Body of pancreas (tissue), 4 donors: ENCODE measurements around the gene PSMG1.

ENCODE experiments used
- POLR2A ChIP-seq, 3 donors: fragments of 450-650 bp; IDR thresholded peaks; one replicate each; pipeline ENCODE4 v1.6.1; 2016; ENCODE audit warnings: antibody characterized with exemption in 3 of 3, mild to moderate bottlenecking in 2 of 3
- TF ChIP-seq, protein P1 (sequence below), 7 experiments: fragments of 450-650 bp in 4 of 7; fragments of 200-600 bp in 3 of 7; sonication (generic) in 3 of 7; IDR thresholded peaks; one replicate each; pipeline ENCODE4 v1.5.1; 2016 to 2019; ENCODE audit warnings: antibody characterized with exemption in 7 of 7

DNA sequence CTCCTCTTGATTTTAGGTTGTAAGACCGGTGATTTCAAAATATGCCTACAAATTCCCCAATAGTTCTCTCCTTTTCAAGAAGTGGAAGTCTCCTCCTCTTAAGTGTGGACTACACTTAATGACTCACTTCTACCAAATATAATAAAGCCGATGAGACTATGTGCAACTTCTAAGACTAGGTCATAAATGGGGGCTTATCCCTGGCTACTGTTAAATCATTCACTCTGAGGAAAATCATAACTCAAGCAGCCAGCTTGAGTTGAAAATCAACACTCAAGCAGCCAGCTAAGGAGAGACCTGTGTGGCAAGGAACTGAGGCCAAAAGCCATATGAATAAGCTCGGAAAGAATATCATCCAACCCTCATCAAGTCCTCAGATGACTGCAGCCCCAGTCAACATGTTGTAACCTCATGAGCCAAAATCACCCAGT is 49.6 kb upstream of the PSMG1 start:
- TF ChIP-seq POLR2A (IDR thresholded peaks at IDR 0.05): no peak
- TF ChIP-seq, protein P1, sequence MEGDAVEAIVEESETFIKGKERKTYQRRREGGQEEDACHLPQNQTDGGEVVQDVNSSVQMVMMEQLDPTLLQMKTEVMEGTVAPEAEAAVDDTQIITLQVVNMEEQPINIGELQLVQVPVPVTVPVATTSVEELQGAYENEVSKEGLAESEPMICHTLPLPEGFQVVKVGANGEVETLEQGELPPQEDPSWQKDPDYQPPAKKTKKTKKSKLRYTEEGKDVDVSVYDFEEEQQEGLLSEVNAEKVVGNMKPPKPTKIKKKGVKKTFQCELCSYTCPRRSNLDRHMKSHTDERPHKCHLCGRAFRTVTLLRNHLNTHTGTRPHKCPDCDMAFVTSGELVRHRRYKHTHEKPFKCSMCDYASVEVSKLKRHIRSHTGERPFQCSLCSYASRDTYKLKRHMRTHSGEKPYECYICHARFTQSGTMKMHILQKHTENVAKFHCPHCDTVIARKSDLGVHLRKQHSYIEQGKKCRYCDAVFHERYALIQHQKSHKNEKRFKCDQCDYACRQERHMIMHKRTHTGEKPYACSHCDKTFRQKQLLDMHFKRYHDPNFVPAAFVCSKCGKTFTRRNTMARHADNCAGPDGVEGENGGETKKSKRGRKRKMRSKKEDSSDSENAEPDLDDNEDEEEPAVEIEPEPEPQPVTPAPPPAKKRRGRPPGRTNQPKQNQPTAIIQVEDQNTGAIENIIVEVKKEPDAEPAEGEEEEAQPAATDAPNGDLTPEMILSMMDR (IDR thresholded peaks at IDR 0.05): no peak
